MM.1S (cell line): ENCODE data around the gene OVCH1.

Source experiments
- CTCF ChIP-seq: fragments of 300-600 bp; sonication (generic); IDR thresholded peaks from 2 replicates; pipeline ENCODE4 v1.5.1; 2016; ENCODE audit warnings: antibody characterized with exemption, low read length, mixed read lengths
- EZH2 ChIP-seq: fragments of 300-600 bp; sonication (generic); optimal IDR thresholded peaks from 2 replicates; pipeline ENCODE3; 2017; ENCODE audit warnings: low read depth, mild to moderate bottlenecking, antibody characterized with exemption, low read length, mixed read lengths

GRCh38 chr12:29521951-29522350, 24.5 kb upstream of the OVCH1 start:
- no peak for TF ChIP-seq CTCF
- no peak for TF ChIP-seq EZH2
